Retinal pigment epithelial cell (primary cell): ENCODE measurements around the gene NHEJ1.
A peak's percentile ranks its signal among the peaks of the same experiment; 100 is the strongest.

Source experiments
- DNase-seq: peaks from one replicate; pipeline ENCODE4 v3.0.0-alpha.2; 2010; ENCODE audit warnings: low read depth
- H3K4me3 ChIP-seq: 2 replicates; pipeline ENCODE4 v1.5.1; 2011; ENCODE audit warnings: mild to moderate bottlenecking, low read length, control low read depth, moderate library complexity
- CTCF ChIP-seq: conservative IDR thresholded peaks from 2 replicates; pipeline ENCODE4 v1.5.1; 2011; ENCODE audit warnings: low read depth, low read length, control low read depth, inconsistent platforms

Gene NHEJ1

GRCh38 chr2:219158586-219158985 is 2.0 kb downstream of the NHEJ1 start:
- no peak for TF ChIP-seq CTCF
- no peak overlapping the region for H3K4me3 ChIP-seq
- DNase-seq: no peak

GRCh38 chr2:219158025-219158424 is 2.6 kb downstream of the NHEJ1 start:
- TF ChIP-seq CTCF: no peak
- no peak for DNase-seq
- H3K4me3 ChIP-seq: no peak overlapping the region

- TF ChIP-seq CTCF: no peak
- no peak overlapping the region for H3K4me3 ChIP-seq
- DNase-seq: no peak
Observed at GRCh38 chr2:219157396-219157795, 3.2 kb downstream of the NHEJ1 start.

- peak; percentile 46 for TF ChIP-seq CTCF
- DNase-seq: no peak
Observed at GRCh38 chr2:219155054-219155644, 5.5 kb downstream of the NHEJ1 start.

GRCh38 chr2:219149667-219150066 is 10.9 kb downstream of the NHEJ1 start:
- DNase-seq: no peak
- no peak overlapping the region for H3K4me3 ChIP-seq
- TF ChIP-seq CTCF: no peak

More at GRCh38 chr2:219155054-219155644, 5.5 kb downstream of the NHEJ1 start:
- no peak overlapping the region for H3K4me3 ChIP-seq

GRCh38 chr2:219142329-219142728 is 18.3 kb downstream of the NHEJ1 start:
- TF ChIP-seq CTCF: no peak
- DNase-seq: no peak

GRCh38 chr2:219140722-219141121 is 19.9 kb downstream of the NHEJ1 start:
- no peak overlapping the region for H3K4me3 ChIP-seq
- DNase-seq: no peak
- no peak for TF ChIP-seq CTCF

More at GRCh38 chr2:219142329-219142728, 18.3 kb downstream of the NHEJ1 start:
- no peak overlapping the region for H3K4me3 ChIP-seq
